OCI-LY3 (cell line): ENCODE measurements around the gene NCBP3.

Experiments used
- CTCF ChIP-seq: fragments of 200-600, 300-600 bp; sonication (generic); IDR thresholded peaks from 2 replicates; pipeline ENCODE4 v1.5.1; 2014; ENCODE audit warnings: antibody characterized with exemption, low read length, low read depth
- EZH2phosphoT487 ChIP-seq: fragments of 200-600 bp; shearing (Covaris generic); IDR thresholded peaks from 2 replicates; pipeline ENCODE4 v1.6.1; 2018; ENCODE audit warnings: antibody characterized with exemption, mixed run types, low read depth

- TF ChIP-seq CTCF (no peak), EZH2phosphoT487 (no peak)
Measured at GRCh38 chr17:3815925-3816324, 30.1 kb downstream of the NCBP3 start.
